ENCODE measurements around the gene SLC41A3. TPM values are rescaled to one million over a fixed set of nuclear protein-coding genes. Genes with fewer than 3 reads are reported as not detected.

Gene SLC41A3
- total RNA-seq, 1 experiment from 2014 or later: 35.5 TPM

- H3K14ac ChIP-seq (ENCODE audit: insufficient read depth, low read length): no peak overlapping the region; the same call in 1 of the 2 replicates
- no peak overlapping the region for H3K27ac ChIP-seq (ENCODE audit: insufficient read length, low read depth, low read length)
- no peak overlapping the region for H3K9ac ChIP-seq (ENCODE audit: extremely low read depth, insufficient read length, low read length)
- no peak overlapping the region for H2BK120ac ChIP-seq (ENCODE audit: low read depth, low read length, poor library complexity, severe bottlenecking)
- H3K4ac ChIP-seq (ENCODE audit: low read depth, low read length): no peak overlapping the region
- H3T11ph ChIP-seq (ENCODE audit: low read length): no peak overlapping the region
- H3K4me1 Mint-ChIP-seq: peaks cover 17 to 37% of the 10 kb centered on the region in 2 experiments
- no peak overlapping the region for H4K91ac ChIP-seq (ENCODE audit: insufficient read length, low read depth, low read length)
- H3K79me1 ChIP-seq (ENCODE audit: insufficient read depth, low read depth, low read length, poor library complexity, severe bottlenecking): no peaks in the 10 kb centered on the region
- H3K79me2 ChIP-seq (ENCODE audit: insufficient read depth, low read length): no peaks in the 10 kb centered on the region
- H3K27ac Mint-ChIP-seq: peak overlapping the region in 1 of 3 experiments; percentile 53; a peak in 1 of 7 replicates
- no peaks in the 10 kb centered on the region for H3K23me2 ChIP-seq (ENCODE audit: insufficient read length, low read depth, low read length, poor library complexity, severe bottlenecking)
- H3K4me2 ChIP-seq (ENCODE audit: insufficient read depth, insufficient read length, low read length): no peak overlapping the region
- no peaks in the 10 kb centered on the region for H3K9me3 Mint-ChIP-seq
- H3K56ac ChIP-seq (ENCODE audit: insufficient read length, low read depth, low read length): no peak overlapping the region
- no peak overlapping the region for H3K23ac ChIP-seq (ENCODE audit: insufficient read length, low read depth, low read length)
- H3K27me3 Mint-ChIP-seq (ENCODE audit: low read depth): peaks cover 4% of the 10 kb centered on the region
- WGBS (ENCODE audit: extremely low coverage, insufficient read length, low lambda C conversion rate): no CpG with 5 or more reads among the region's 10 CpGs
- H2BK5ac ChIP-seq (ENCODE audit: insufficient read length, low read length): no peak overlapping the region
- no peaks in the 10 kb centered on the region for H3K27me3 ChIP-seq (ENCODE audit: insufficient read depth, low read length)
- H3K9me3 ChIP-seq (ENCODE audit: control insufficient read depth, low read depth, low read length): no peaks in the 10 kb centered on the region
- H2AK5ac ChIP-seq (ENCODE audit: insufficient read length, low read length): no peak overlapping the region
- no peak overlapping the region for H3K4me3 Mint-ChIP-seq
- H2AFZ ChIP-seq (ENCODE audit: low read length): no peak overlapping the region
- H3K36me3 Mint-ChIP-seq (ENCODE audit: insufficient read depth in 1 of 3, low read depth in 3 of 3): no peaks in the 10 kb centered on the region
- no peaks in the 10 kb centered on the region for H4K20me1 ChIP-seq (ENCODE audit: control insufficient read depth, insufficient read depth, insufficient read length)
- H2BK12ac ChIP-seq (ENCODE audit: insufficient read length, low read depth, low read length): no peak overlapping the region
- TF ChIP-seq CTCF (conservative IDR thresholded peaks at IDR 0.05): no peak
- no peak overlapping the region for H2BK15ac ChIP-seq (ENCODE audit: low read depth, low read length)
- no peak overlapping the region for H4K8ac ChIP-seq (replicated peaks; ENCODE audit: insufficient read length, low read depth, low read length)
- H4K5ac ChIP-seq (ENCODE audit: insufficient read length, low read depth, low read length): no peak overlapping the region
- no peak overlapping the region for H3K18ac ChIP-seq (ENCODE audit: insufficient read length, low read depth, low read length)
- H2BK20ac ChIP-seq (ENCODE audit: low read depth, low read length, poor library complexity, severe bottlenecking): no peak overlapping the region
- no peaks in the 10 kb centered on the region for H3K4me1 ChIP-seq (ENCODE audit: insufficient read depth, low read length)
- no peak for DNase-seq
Measured at GRCh38 chr3:126127452-126127851, 43.5 kb upstream of the SLC41A3 start.
